ENCODE results near the gene ABCB6. TPM values are rescaled to one million over a fixed set of nuclear protein-coding genes. Genes with fewer than 3 reads are reported as not detected.

The ABCB6 gene
- polyA plus RNA-seq, 1 donor: 43.7 TPM

DNA sequence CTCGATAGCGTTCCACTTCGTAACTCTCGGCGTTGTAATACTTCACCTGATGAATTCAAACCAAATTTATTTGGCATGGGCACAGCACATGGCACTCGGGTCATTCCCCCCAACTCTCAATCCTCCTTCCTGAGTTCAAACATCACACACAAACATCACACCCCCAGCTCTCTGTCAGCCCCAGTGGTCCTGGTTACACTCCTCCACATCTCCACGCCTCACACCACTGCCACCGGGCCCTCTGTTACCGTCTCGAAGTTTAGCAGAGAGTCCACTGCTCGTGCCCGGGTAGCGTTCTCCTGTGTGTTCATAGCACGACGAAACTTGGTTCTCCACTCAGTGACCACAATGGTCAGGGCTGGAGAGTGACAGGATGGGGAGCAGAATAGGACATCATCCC, 4.6 kb downstream of the ABCB6 start:
- H3K27me3 ChIP-seq (ENCODE audit: control insufficient read depth, insufficient read depth, low read length): no peaks in the 10 kb centered on the region
- no peak overlapping the region for H3K4me3 ChIP-seq (ENCODE audit: low read length)
- H3K27ac ChIP-seq (ENCODE audit: low read length): no peak overlapping the region
- H3K4me1 ChIP-seq (ENCODE audit: control insufficient read depth, insufficient read depth, low read length): peaks cover 8% of the 10 kb centered on the region
- DNase-seq: no peak
- whole genome bisulfite sequencing (ENCODE audit: insufficient coverage, low lambda C conversion rate): no CpG with 5 or more reads among the region's 15 CpGs
- peaks cover 63% of the 10 kb centered on the region for H3K36me3 ChIP-seq (ENCODE audit: control insufficient read depth, insufficient read depth, low read length)
- no peaks in the 10 kb centered on the region for H3K9me3 ChIP-seq (ENCODE audit: control insufficient read depth, low read depth, low read length)

DNA sequence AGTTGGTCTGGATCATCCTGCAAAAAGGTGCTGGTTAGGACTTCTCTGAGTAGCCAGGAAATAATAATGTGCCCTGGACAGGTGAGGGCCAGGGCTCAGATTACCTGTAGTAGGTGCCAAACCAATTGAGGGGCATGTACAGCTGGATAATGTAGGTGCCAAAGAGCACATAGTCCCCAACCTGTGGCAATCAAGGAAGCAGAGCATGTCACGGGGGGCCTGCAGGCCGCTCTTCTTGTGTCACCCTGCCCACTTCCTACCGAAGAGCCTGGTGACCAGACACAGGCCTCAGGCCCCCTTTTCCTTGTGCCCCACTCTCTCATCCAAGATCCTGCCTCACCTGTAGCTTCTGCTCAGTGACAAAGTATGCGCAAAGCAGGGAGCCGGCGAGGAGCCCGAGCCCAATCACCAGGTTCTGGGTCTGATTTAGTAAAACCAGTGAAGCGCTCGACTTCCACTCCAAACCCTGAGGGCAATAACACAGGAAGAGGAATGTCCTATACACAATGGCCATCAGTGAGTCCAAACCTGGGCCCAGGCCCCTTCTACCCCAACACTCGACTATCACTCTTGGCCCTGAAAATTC, 5.2 kb downstream of the ABCB6 start:
- Histone ChIP-seq H3K27ac (ENCODE audit: low read length) (no peak overlapping the region), H3K4me1 (ENCODE audit: control insufficient read depth, insufficient read depth, low read length) (peaks cover 3% of the 10 kb centered on the region), H3K27me3 (ENCODE audit: control insufficient read depth, insufficient read depth, low read length) (no peaks in the 10 kb centered on the region), H3K9me3 (ENCODE audit: control insufficient read depth, low read depth, low read length) (no peaks in the 10 kb centered on the region), H3K4me3 (ENCODE audit: low read length) (no peak overlapping the region), H3K36me3 (ENCODE audit: control insufficient read depth, insufficient read depth, low read length) (peaks cover 68% of the 10 kb centered on the region)
- DNase-seq: no peak
- WGBS (ENCODE audit: insufficient coverage, low lambda C conversion rate): 100% methylated on average over 3 of the region's 10 CpGs

DNA sequence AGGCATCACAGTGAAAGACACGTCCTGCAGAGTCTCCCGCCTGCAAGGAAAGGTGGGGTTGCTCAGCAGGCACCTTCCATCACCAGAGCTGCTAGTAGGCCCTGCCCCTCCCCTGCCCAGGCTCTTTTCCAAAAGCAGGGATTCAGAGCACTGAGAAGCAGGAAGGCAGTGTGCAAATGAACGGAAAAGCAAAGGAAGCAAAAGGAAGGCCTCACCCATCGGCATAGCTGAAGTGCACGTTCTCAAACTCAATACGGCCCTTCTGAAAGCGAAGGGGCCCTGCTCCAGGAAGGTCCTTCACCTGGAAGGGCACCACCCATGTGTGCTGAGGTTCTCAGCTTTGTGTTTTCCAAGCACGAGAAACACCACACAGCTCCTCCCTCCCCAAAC, 5.7 kb downstream of the ABCB6 start:
- no peak overlapping the region for H3K4me3 ChIP-seq (ENCODE audit: low read length)
- no peaks in the 10 kb centered on the region for H3K27me3 ChIP-seq (ENCODE audit: control insufficient read depth, insufficient read depth, low read length)
- H3K36me3 ChIP-seq (ENCODE audit: control insufficient read depth, insufficient read depth, low read length): peaks cover 74% of the 10 kb centered on the region
- no peak for DNase-seq
- peaks cover 7% of the 10 kb centered on the region for H3K4me1 ChIP-seq (ENCODE audit: control insufficient read depth, insufficient read depth, low read length)
- no peaks in the 10 kb centered on the region for H3K9me3 ChIP-seq (ENCODE audit: control insufficient read depth, low read depth, low read length)
- WGBS (ENCODE audit: insufficient coverage, low lambda C conversion rate): 100% methylated on average over 3 of the region's 8 CpGs
- H3K27ac ChIP-seq (ENCODE audit: low read length): no peak overlapping the region

DNA sequence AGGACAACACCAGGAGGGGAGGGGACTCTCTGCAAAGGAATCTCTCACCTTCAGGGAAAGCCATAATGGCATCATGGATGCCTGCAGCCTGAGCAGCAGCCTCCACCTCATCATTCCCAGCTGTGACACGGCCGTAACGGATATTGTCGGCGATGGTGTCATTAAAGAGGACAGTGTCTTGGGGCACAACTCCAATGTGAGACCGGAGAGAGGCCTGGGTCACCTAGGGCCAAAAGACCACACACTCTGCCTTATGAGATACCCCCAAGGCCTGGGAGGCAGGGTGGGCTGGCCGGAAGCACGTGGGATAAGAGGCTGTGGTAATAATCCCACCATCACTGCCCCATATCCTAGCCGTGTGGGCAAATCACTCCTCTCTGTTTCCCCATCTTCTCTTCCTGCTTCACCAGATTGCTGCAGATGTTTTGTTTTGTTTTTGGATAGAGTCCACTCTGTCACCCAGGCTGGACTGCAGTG, 7.8 kb downstream of the ABCB6 start:
- no peak for DNase-seq
- Histone ChIP-seq H3K4me3 (ENCODE audit: low read length) (no peak overlapping the region), H3K27ac (ENCODE audit: low read length) (no peak overlapping the region), H3K36me3 (ENCODE audit: control insufficient read depth, insufficient read depth, low read length) (peaks cover 75% of the 10 kb centered on the region), H3K4me1 (ENCODE audit: control insufficient read depth, insufficient read depth, low read length) (peaks cover 17% of the 10 kb centered on the region), H3K27me3 (ENCODE audit: control insufficient read depth, insufficient read depth, low read length) (no peaks in the 10 kb centered on the region), H3K9me3 (ENCODE audit: control insufficient read depth, low read depth, low read length) (no peaks in the 10 kb centered on the region)
- no CpG with 5 or more reads among the region's 9 CpGs for WGBS (ENCODE audit: insufficient coverage, low lambda C conversion rate)

DNA sequence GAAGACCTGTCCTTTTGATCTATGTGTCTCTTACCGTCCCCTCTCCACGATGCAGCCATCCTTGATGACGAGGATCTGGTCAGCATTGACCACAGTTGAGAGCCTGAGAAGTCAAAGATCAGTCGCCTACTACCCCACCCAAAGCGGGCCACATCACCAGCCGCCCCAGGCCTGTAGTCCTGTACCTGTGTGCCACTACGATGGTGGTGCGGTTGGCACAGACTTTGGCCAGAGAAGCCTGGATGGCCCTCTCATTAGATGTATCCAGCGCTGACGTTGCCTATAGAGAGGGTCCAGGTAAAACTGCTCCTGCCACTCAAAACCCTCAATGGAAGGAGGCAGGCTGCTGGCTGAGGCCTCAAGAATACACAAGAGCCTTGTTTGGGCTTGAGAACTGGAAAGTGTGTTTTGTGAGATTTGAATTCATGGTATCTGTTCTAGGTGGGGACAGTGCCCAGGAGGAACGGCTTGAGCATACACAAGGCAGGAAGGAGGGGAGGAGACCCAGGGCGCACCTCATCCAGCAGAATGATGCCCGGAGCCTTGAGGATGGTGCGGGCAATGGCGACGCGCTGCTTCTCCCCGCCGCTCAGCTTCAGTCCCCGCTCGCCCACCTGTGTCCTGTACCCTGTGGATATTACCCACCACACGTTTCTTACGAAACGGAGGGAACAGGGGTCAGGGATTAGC, 8.4 kb downstream of the ABCB6 start:
- Histone ChIP-seq H3K27ac (ENCODE audit: low read length) (no peak overlapping the region), H3K9me3 (ENCODE audit: control insufficient read depth, low read depth, low read length) (no peaks in the 10 kb centered on the region), H3K36me3 (ENCODE audit: control insufficient read depth, insufficient read depth, low read length) (peaks cover 70% of the 10 kb centered on the region), H3K27me3 (ENCODE audit: control insufficient read depth, insufficient read depth, low read length) (no peaks in the 10 kb centered on the region), H3K4me3 (ENCODE audit: low read length) (no peak overlapping the region), H3K4me1 (ENCODE audit: control insufficient read depth, insufficient read depth, low read length) (peaks cover 19% of the 10 kb centered on the region)
- DNase-seq: no peak
- no CpG with 5 or more reads among the region's 24 CpGs for WGBS (ENCODE audit: insufficient coverage, low lambda C conversion rate)

DNA sequence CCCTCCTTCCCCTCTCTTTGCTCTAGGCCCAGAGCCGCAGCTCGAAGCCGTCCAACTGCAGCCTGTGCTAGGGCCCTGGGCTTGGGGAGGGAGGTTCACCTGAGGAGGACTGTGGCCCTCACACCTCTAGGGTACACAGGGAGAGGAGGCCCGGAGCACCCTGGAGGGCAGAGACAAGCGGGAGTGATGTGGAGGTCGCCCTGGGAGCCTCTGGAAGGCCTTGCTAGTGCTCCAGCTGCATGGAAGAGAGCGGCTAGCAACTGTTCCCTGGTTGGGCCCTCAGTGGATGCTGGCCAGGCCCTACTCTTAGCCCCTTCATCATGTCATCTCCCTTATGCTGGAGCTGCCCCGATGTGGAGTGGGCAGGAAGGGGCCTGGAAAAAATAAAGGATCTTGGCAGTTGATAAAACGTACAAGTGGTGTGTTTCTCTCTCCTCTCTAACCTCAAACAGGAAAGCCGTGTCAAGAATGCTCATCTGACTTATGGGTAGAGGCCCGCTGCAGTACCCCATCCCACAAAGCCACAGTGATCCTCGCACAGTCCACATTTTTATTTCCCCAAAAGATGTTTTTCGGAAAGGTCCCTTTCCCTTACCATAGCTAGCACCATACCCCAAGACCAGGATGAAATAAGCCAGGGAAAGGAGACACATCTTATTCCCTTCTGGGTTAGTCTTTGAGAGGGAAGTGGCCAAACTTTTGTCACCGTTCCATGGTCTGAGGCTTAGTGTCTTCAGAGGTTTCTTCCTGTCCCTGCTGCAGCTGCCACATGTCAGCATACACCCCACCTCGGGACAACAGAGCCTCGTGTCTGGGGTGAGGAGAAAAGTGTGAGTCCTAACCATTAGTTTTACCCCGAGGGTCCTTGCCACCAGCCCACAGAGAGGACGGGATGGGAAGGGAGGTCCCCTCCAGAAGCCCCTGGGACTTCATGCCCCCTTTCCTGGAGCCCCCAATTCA, 9.2 kb downstream of the ABCB6 start:
- H3K36me3 ChIP-seq (ENCODE audit: control insufficient read depth, insufficient read depth, low read length): peaks cover 65% of the 10 kb centered on the region
- H3K4me3 ChIP-seq (ENCODE audit: low read length): no peak overlapping the region
- WGBS (ENCODE audit: insufficient coverage, low lambda C conversion rate): 87% methylated on average over 3 of the region's 18 CpGs
- no peaks in the 10 kb centered on the region for H3K27me3 ChIP-seq (ENCODE audit: control insufficient read depth, insufficient read depth, low read length)
- H3K4me1 ChIP-seq (ENCODE audit: control insufficient read depth, insufficient read depth, low read length): peaks cover 19% of the 10 kb centered on the region
- H3K9me3 ChIP-seq (ENCODE audit: control insufficient read depth, low read depth, low read length): no peaks in the 10 kb centered on the region
- no peak overlapping the region for H3K27ac ChIP-seq (ENCODE audit: low read length)
- DNase-seq: no peak

DNA sequence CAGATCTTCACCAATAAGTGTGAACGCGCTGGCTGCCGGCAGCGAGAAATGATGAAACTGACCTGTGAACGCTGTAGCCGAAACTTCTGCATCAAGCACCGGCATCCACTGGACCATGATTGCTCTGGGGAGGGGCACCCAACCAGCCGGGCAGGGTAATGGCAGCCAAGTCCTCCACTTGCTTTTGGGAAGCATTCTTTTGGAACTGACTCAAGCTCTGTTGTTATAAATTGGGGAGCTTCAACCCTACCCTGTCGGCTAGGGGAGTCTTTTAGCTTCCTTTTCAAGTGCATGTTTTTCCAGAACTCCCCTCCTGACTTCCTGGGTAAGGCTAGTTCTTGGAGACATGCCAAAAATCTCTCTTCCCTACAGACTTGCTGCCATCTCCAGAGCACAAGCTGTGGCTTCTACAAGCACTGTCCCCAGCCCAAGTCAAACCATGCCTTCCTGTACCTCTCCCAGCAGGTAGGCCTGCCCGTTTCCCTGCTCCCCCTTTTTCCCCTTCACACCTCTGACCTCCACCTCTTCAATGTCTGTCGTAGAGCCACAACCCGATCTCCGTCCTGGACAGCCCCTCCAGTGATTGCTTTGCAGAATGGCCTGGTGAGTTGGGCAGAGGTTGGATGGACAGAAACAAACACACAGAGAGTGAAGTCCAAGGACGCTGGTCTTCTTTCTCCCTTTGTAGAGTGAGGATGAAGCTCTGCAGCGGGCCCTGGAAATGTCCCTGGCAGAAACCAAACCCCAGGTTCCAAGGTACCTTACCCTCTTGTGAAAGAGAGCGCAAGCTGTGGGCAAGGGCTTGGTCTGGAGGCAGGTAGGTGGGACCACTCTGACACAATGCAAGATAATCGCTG, 10.6 kb downstream of the ABCB6 start:
- Histone ChIP-seq H3K4me1 (ENCODE audit: control insufficient read depth, insufficient read depth, low read length) (peaks cover 19% of the 10 kb centered on the region), H3K27ac (ENCODE audit: low read length) (no peak overlapping the region), H3K9me3 (ENCODE audit: control insufficient read depth, low read depth, low read length) (no peaks in the 10 kb centered on the region), H3K27me3 (ENCODE audit: control insufficient read depth, insufficient read depth, low read length) (no peaks in the 10 kb centered on the region), H3K4me3 (ENCODE audit: low read length) (no peak overlapping the region), H3K36me3 (ENCODE audit: control insufficient read depth, insufficient read depth, low read length) (peaks cover 51% of the 10 kb centered on the region)
- DNase-seq: no peak
- WGBS (ENCODE audit: insufficient coverage, low lambda C conversion rate): no CpG with 5 or more reads among the region's 17 CpGs

DNA sequence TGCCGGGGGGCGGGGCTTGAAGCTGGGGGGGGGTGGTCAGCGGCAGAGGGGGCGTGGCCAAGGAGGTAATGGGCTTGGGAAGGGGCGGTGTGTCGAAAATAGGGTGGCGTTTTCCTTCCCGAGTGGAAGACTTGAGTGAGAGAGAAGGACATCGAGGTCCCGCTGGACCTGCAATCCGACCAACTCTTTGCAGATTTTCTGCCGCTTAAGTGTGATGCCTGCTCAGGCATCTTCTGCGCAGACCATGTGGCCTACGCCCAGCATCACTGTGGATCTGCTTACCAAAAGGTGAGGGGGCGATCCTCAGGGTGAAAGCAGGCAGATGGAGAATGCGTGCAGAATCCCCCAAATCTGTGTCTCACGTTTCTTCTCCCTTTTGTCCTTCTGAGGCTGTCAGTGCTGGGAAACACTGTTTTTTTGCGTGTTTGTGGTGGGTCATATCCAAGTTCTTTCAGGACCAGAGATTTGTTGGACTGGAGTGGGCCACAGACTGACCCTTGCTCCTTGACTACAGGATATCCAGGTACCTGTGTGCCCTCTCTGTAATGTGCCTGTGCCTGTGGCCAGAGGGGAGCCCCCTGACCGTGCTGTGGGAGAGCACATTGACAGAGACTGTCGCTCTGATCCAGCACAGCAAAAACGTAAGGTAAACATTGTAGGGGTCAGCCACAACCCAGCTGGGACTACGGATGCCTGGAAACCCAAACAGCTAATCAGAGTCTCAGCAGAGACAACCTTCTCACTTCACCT, 11.4 kb downstream of the ABCB6 start:
- Histone ChIP-seq H3K27me3 (ENCODE audit: control insufficient read depth, insufficient read depth, low read length) (no peaks in the 10 kb centered on the region), H3K27ac (ENCODE audit: low read length) (peak overlapping the region; percentile 98), H3K36me3 (ENCODE audit: control insufficient read depth, insufficient read depth, low read length) (peaks cover 43% of the 10 kb centered on the region), H3K4me1 (ENCODE audit: control insufficient read depth, insufficient read depth, low read length) (peaks cover 19% of the 10 kb centered on the region), H3K9me3 (ENCODE audit: control insufficient read depth, low read depth, low read length) (no peaks in the 10 kb centered on the region), H3K4me3 (ENCODE audit: low read length) (peak overlapping the region; percentile 87)
- no CpG with 5 or more reads among the region's 22 CpGs for WGBS (ENCODE audit: insufficient coverage, low lambda C conversion rate)
- DNase-seq: no peak

DNA sequence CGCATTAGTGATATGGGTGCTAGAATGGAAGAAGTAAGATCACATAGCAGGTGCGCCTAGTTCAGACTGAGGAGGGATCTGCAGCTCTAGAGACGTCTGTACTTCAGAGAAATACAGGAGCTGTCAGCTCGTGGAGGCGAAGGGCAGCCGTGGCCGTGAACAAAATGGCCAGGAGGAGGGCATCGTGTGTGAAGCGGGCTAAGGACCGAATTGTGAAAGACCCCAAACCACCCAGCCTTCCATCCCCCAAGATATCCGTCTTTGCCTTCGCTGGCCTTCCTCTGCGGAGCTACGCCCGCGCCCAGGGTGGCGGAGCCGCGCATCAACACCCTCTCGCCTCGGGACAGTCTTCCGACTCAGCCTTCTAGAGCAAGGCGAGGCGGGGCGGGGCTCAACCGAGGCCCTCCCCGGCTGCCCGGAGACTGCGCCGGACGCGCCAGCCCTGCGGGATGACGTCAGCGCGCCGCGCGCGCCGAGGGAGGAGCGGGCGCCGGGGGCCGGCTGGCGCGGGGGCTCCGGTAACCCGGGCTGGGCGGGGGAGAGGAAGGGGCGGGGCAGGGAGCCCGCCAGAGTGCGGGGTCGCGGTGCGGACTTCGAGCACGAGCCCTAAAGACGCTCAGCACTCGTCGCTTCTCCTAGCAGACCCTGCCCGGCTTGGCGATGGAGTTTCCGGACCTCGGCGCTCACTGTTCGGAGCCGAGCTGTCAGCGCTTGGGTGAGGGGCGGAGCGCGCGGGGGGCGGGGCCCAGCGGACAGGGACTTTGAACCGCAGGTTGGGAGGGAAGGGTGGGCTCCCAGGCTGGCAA, 12.2 kb downstream of the ABCB6 start, which contains the start of gene ZFAND2B:
Gene ZFAND2B, plus strand, starts transcription at position 455 of the 806 bp plus-strand sequence. Its CDS starts 206 bp downstream, at position 661.
- DNase-seq: peak; percentile 97
- H3K27me3 ChIP-seq (ENCODE audit: control insufficient read depth, insufficient read depth, low read length): no peaks in the 10 kb centered on the region
- peaks cover 19% of the 10 kb centered on the region for H3K4me1 ChIP-seq (ENCODE audit: control insufficient read depth, insufficient read depth, low read length)
- no peaks in the 10 kb centered on the region for H3K9me3 ChIP-seq (ENCODE audit: control insufficient read depth, low read depth, low read length)
- peaks cover 40% of the 10 kb centered on the region for H3K36me3 ChIP-seq (ENCODE audit: control insufficient read depth, insufficient read depth, low read length)
- H3K4me3 ChIP-seq (ENCODE audit: low read length): peak within 1 kb of the TSS; percentile 87
- 0% methylated on average over 3 of the region's 76 CpGs for WGBS (ENCODE audit: insufficient coverage, low lambda C conversion rate)
- H3K27ac ChIP-seq (ENCODE audit: low read length): peak within 1 kb of the TSS; percentile 99

Data from large intestine (tissue), 3 donors.